Neural progenitor cell (in vitro differentiated cells): ENCODE data around the gene C20orf144.

Source experiments
- EZH2 ChIP-seq: fragments of 200-600 bp; sonication (generic); IDR thresholded peaks from 2 replicates; pipeline ENCODE4 v1.6.1; 2017; ENCODE audit warnings: antibody characterized with exemption, mild to moderate bottlenecking, moderate library complexity
- EZH2phosphoT487 ChIP-seq: fragments of 200-600 bp; sonication (generic); IDR thresholded peaks from 2 replicates; pipeline ENCODE4 v1.6.1; 2017; ENCODE audit warnings: antibody characterized with exemption
- TF ChIP-seq, protein P1 (sequence below): fragments of 200-600 bp; sonication (generic); IDR thresholded peaks from 2 replicates; pipeline ENCODE4 v1.5.1; 2017; ENCODE audit warnings: antibody characterized with exemption, mild to moderate bottlenecking

DNA sequence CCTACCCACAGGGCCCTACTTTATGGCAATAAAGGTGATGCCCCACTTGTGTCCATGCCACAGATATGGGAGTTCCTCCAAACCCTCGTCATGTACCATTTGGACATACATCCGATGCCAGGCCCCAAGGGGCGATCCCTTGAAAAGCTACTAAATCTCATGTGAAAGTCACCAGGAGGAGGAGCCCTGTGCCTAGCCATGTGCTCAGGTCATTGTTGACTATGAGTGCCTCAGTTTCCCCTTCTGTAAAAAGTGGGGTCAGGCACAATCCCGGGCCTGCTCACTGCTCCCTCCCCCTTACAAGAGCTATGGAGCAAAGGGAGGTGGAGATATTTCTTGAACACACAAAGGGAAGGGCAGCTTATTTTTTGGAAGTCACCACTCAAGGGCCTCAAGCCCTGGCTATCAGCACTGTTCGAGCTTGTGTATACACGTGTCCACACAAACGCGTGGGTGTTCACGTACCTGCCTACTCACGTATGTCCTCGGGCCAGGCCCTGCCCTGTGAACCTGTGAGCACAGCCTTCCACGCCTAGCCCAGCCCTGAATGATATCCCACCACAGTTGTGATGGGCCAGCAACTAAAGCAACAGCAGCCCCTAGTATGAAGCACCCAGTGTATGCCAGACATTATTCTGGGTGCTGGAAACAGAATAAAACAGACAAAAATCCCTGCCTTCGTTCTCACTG lies 6.5 kb downstream of the C20orf144 start:
- TF ChIP-seq, protein P1, sequence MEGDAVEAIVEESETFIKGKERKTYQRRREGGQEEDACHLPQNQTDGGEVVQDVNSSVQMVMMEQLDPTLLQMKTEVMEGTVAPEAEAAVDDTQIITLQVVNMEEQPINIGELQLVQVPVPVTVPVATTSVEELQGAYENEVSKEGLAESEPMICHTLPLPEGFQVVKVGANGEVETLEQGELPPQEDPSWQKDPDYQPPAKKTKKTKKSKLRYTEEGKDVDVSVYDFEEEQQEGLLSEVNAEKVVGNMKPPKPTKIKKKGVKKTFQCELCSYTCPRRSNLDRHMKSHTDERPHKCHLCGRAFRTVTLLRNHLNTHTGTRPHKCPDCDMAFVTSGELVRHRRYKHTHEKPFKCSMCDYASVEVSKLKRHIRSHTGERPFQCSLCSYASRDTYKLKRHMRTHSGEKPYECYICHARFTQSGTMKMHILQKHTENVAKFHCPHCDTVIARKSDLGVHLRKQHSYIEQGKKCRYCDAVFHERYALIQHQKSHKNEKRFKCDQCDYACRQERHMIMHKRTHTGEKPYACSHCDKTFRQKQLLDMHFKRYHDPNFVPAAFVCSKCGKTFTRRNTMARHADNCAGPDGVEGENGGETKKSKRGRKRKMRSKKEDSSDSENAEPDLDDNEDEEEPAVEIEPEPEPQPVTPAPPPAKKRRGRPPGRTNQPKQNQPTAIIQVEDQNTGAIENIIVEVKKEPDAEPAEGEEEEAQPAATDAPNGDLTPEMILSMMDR, result no peak
- TF ChIP-seq EZH2 (no peak), EZH2phosphoT487 (no peak)
